HepG2 (cell line): ENCODE data around the gene ANKRD11. TPM values are rescaled to one million over a fixed set of nuclear protein-coding genes. Genes with fewer than 3 reads are reported as not detected.

ENCODE experiments used
- ATAD3A ChIP-seq: sonication (generic); formaldehyde crosslinking; IDR thresholded peaks from 2 replicates; pipeline ENCODE4 v1.4.0; 2020; ENCODE audit warnings: missing genetic modification reagents
- CREB1 ChIP-seq, 2 experiments: fragments of 450-650 bp in 1 of 2; IDR thresholded peaks; 2 replicates each; pipeline ENCODE4 v1.6.1; 2016 to 2017; ENCODE audit warnings: control low read depth in 1 of 2, mild to moderate bottlenecking in 1 of 2, missing compliant biosample characterization in 1 of 2, missing genetic modification characterization in 1 of 2
- ELF1 ChIP-seq: sonication (generic); formaldehyde crosslinking; IDR thresholded peaks from 2 replicates; pipeline ENCODE4 v1.4.0; 2020; ENCODE audit warnings: missing genetic modification reagents
- PAWR ChIP-seq: sonication (generic); formaldehyde crosslinking; IDR thresholded peaks from 2 replicates; pipeline ENCODE4 v1.4.0; 2020; ENCODE audit warnings: missing genetic modification reagents, mild to moderate bottlenecking, borderline replicate concordance
- POLR2A ChIP-seq, 2 experiments: IDR thresholded peaks; 2 replicates each; pipeline ENCODE4 v1.6.1; 2011; ENCODE audit warnings: low read depth in 2 of 2, low read length in 2 of 2, mild to moderate bottlenecking in 1 of 2, moderate library complexity in 1 of 2; ENCODE audit not compliant: insufficient read depth in 1 of 2
- SAP130 ChIP-seq: IDR thresholded peaks from 2 replicates; pipeline ENCODE4 v1.6.1; 2016; ENCODE audit warnings: low read depth
- SMC3 ChIP-seq: IDR thresholded peaks from 2 replicates; pipeline ENCODE4 v1.6.1; 2011; ENCODE audit warnings: low read length, improper control_type of control experiment
- SOX13 ChIP-seq, 3 experiments: fragments of 450-650 bp in 1 of 3; sonication (generic) in 1 of 3; formaldehyde crosslinking in 1 of 3; IDR thresholded peaks in 2 of 3; conservative IDR thresholded peaks in 1 of 3; 2 replicates each; pipeline versions ENCODE4 v1.5.0 to v1.6.1; 2016 to 2020; ENCODE audit warnings: antibody characterized with exemption in 1 of 3, mild to moderate bottlenecking in 1 of 3, missing compliant biosample characterization in 1 of 3, missing genetic modification reagents in 1 of 3, moderate library complexity in 1 of 3
- TEAD3 ChIP-seq: optimal IDR thresholded peaks from 2 replicates; pipeline ENCODE3; 2016; ENCODE audit warnings: borderline replicate concordance
- ZNF17 ChIP-seq: sonication (generic); formaldehyde crosslinking; IDR thresholded peaks from 2 replicates; pipeline ENCODE4 v1.5.0; 2020; ENCODE audit warnings: mild to moderate bottlenecking, missing genetic modification reagents
- ZNF235 ChIP-seq: sonication (generic); formaldehyde crosslinking; IDR thresholded peaks from 2 replicates; pipeline ENCODE4 v1.8.1; 2023; ENCODE audit warnings: mild to moderate bottlenecking, missing genetic modification reagents, borderline replicate concordance
- ZNF331 ChIP-seq: sonication (generic); formaldehyde crosslinking; IDR thresholded peaks from 2 replicates; pipeline ENCODE4 v1.4.0; 2020; ENCODE audit warnings: missing genetic modification reagents
- ZNF569 ChIP-seq: sonication (generic); formaldehyde crosslinking; IDR thresholded peaks from 2 replicates; pipeline ENCODE4 v1.5.0; 2020; ENCODE audit warnings: mild to moderate bottlenecking, missing genetic modification reagents, moderate library complexity, borderline replicate concordance
- ZNF619 ChIP-seq: sonication (generic); formaldehyde crosslinking; IDR thresholded peaks from 2 replicates; pipeline ENCODE4 v1.4.0; 2020; ENCODE audit warnings: mild to moderate bottlenecking, missing genetic modification reagents
- polyA plus RNA-seq, 8 experiments: library from polyadenylated mRNA; depleted of rRNA in 3 of 8; stranded (reverse) in 7 of 8; unstranded in 1 of 8; fragments of >200 nt; fragmentation: Illumina TruSeq in 4 of 8; extraction: Trizol in 4 of 8; gene quantifications; 2 replicates each; pipeline versions ENCODE4 v1.2.1 to v1.2.3, GENCODE V29; 2011 to 2016; ENCODE audit warnings: low read depth in 4 of 8, missing spikeins in 1 of 8, mixed read lengths in 1 of 8; ENCODE audit not compliant: insufficient read depth in 1 of 8
- total RNA-seq, 5 experiments: library from RNA; depleted of rRNA; stranded (reverse); fragments of >200 nt; fragmentation: Illumina TruSeq; extraction: Trizol; gene quantifications; 2 replicates each; pipeline ENCODE4 v1.2.3, GENCODE V29; 2016; ENCODE audit warnings: low read depth in 1 of 5
- TF ChIP-seq, protein P1 (sequence below): sonication (generic); formaldehyde crosslinking; IDR thresholded peaks from 2 replicates; pipeline ENCODE4 v1.4.0; 2020; ENCODE audit warnings: missing genetic modification reagents
- TF ChIP-seq, protein P2 (sequence below): sonication (generic); formaldehyde crosslinking; IDR thresholded peaks from 2 replicates; pipeline ENCODE4 v1.4.0; 2020; ENCODE audit warnings: missing genetic modification reagents, borderline replicate concordance
- TF ChIP-seq, protein P3 (sequence below): sonication (generic); formaldehyde crosslinking; IDR thresholded peaks from 2 replicates; pipeline ENCODE4 v1.5.0; 2020; ENCODE audit warnings: missing genetic modification reagents
- TF ChIP-seq, protein P4 (sequence below): IDR thresholded peaks from 2 replicates; pipeline ENCODE4 v1.6.1; 2016; ENCODE audit warnings: missing compliant biosample characterization, missing genetic modification reagents, borderline replicate concordance
- TF ChIP-seq, protein P5 (sequence below): sonication (generic); formaldehyde crosslinking; IDR thresholded peaks from 2 replicates; pipeline ENCODE4 v1.8.1; 2023; ENCODE audit warnings: mild to moderate bottlenecking, missing genetic modification reagents
- TF ChIP-seq, protein P6 (sequence below): sonication (generic); formaldehyde crosslinking; IDR thresholded peaks from 2 replicates; pipeline ENCODE4 v1.4.0; 2020; ENCODE audit warnings: low read depth, missing genetic modification reagents

The ANKRD11 gene
- total and polyA plus RNA-seq, 2 of the 13 experiments (the other 11 are each of a cell fraction or from before 2014, with no cell fraction given): 21.4 to 38.4 TPM

DNA sequence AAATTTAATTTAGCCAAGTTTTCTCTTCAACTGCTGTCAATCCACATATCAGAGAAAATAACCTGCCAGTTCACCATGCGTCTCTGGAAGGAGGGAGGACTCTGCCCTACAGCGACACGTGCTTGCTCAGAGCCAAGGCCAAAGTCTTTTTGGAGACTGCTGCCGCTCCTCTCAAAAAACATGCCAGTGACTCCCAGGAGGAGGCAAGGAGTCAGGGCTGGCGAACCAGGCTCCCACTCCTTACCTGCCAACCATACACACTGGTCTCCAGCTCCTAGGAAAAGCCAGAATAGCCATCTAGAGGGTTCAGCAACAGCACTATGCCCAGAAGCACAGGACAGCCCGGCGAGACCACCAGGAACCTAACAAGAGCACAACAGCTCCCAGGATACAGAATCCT is 73.0 kb downstream of the ANKRD11 start (continued):
- TF ChIP-seq ZNF17 (CRISPR knock-in tag) (no peak), TEAD3 (peak; percentile 53), ATAD3A (CRISPR knock-in tag) (no peak), ZNF619 (no peak), ELF1 (CRISPR knock-in tag) (0 out of 2 replicates have a peak, but pooled peaks have one; percentile 18), PAWR (CRISPR knock-in tag) (no peak), SOX13 (IDR thresholded peaks at IDR 0.05) (no peak), SOX13 (CRISPR knock-in tag; conservative IDR thresholded peaks at IDR 0.05 in 1 of 2, IDR thresholded peaks at IDR 0.05 in 1 of 2) (peak in 1 of 2 experiments; percentile 47; a peak in 1 of 4 replicates), ZNF569 (CRISPR knock-in tag) (no peak), POLR2A (IDR thresholded peaks at IDR 0.05; ENCODE audit: insufficient read depth in 1 of 2, low read depth in 2 of 2, low read length in 2 of 2) (0 out of 4 replicates have a peak, but pooled peaks of 1 of the 2 experiments have one; percentile 21), CREB1 (IDR thresholded peaks at IDR 0.05) (no peak), CREB1 (CRISPR knock-in tag; IDR thresholded peaks at IDR 0.05) (no peak), SAP130 (peak; percentile 95), ZNF331 (CRISPR knock-in tag) (peak; percentile 26; the same call in 1 of the 2 replicates), ZNF235 (CRISPR knock-in tag) (no peak), SMC3 (no peak)
- TF ChIP-seq, protein P1, sequence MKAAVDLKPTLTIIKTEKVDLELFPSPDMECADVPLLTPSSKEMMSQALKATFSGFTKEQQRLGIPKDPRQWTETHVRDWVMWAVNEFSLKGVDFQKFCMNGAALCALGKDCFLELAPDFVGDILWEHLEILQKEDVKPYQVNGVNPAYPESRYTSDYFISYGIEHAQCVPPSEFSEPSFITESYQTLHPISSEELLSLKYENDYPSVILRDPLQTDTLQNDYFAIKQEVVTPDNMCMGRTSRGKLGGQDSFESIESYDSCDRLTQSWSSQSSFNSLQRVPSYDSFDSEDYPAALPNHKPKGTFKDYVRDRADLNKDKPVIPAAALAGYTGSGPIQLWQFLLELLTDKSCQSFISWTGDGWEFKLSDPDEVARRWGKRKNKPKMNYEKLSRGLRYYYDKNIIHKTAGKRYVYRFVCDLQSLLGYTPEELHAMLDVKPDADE: no peak
- TF ChIP-seq, protein P2, sequence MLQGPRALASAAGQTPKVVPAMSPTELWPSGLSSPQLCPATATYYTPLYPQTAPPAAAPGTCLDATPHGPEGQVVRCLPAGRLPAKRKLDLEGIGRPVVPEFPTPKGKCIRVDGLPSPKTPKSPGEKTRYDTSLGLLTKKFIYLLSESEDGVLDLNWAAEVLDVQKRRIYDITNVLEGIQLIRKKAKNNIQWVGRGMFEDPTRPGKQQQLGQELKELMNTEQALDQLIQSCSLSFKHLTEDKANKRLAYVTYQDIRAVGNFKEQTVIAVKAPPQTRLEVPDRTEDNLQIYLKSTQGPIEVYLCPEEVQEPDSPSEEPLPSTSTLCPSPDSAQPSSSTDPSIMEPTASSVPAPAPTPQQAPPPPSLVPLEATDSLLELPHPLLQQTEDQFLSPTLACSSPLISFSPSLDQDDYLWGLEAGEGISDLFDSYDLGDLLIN (CRISPR knock-in tag): no peak
- TF ChIP-seq, protein P3, sequence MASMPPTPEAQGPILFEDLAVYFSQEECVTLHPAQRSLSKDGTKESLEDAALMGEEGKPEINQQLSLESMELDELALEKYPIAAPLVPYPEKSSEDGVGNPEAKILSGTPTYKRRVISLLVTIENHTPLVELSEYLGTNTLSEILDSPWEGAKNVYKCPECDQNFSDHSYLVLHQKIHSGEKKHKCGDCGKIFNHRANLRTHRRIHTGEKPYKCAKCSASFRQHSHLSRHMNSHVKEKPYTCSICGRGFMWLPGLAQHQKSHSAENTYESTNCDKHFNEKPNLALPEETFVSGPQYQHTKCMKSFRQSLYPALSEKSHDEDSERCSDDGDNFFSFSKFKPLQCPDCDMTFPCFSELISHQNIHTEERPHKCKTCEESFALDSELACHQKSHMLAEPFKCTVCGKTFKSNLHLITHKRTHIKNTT: no peak
- TF ChIP-seq, protein P4, sequence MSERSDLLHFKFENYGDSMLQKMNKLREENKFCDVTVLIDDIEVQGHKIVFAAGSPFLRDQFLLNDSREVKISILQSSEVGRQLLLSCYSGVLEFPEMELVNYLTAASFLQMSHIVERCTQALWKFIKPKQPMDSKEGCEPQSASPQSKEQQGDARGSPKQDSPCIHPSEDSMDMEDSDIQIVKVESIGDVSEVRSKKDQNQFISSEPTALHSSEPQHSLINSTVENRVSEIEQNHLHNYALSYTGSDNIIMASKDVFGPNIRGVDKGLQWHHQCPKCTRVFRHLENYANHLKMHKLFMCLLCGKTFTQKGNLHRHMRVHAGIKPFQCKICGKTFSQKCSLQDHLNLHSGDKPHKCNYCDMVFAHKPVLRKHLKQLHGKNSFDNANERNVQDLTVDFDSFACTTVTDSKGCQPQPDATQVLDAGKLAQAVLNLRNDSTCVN: no peak
- TF ChIP-seq, protein P5, sequence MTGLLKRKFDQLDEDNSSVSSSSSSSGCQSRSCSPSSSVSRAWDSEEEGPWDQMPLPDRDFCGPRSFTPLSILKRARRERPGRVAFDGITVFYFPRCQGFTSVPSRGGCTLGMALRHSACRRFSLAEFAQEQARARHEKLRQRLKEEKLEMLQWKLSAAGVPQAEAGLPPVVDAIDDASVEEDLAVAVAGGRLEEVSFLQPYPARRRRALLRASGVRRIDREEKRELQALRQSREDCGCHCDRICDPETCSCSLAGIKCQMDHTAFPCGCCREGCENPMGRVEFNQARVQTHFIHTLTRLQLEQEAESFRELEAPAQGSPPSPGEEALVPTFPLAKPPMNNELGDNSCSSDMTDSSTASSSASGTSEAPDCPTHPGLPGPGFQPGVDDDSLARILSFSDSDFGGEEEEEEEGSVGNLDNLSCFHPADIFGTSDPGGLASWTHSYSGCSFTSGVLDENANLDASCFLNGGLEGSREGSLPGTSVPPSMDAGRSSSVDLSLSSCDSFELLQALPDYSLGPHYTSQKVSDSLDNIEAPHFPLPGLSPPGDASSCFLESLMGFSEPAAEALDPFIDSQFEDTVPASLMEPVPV (CRISPR knock-in tag): 0 out of 2 replicates have a peak, but pooled peaks have one; percentile 55
- TF ChIP-seq, protein P6, sequence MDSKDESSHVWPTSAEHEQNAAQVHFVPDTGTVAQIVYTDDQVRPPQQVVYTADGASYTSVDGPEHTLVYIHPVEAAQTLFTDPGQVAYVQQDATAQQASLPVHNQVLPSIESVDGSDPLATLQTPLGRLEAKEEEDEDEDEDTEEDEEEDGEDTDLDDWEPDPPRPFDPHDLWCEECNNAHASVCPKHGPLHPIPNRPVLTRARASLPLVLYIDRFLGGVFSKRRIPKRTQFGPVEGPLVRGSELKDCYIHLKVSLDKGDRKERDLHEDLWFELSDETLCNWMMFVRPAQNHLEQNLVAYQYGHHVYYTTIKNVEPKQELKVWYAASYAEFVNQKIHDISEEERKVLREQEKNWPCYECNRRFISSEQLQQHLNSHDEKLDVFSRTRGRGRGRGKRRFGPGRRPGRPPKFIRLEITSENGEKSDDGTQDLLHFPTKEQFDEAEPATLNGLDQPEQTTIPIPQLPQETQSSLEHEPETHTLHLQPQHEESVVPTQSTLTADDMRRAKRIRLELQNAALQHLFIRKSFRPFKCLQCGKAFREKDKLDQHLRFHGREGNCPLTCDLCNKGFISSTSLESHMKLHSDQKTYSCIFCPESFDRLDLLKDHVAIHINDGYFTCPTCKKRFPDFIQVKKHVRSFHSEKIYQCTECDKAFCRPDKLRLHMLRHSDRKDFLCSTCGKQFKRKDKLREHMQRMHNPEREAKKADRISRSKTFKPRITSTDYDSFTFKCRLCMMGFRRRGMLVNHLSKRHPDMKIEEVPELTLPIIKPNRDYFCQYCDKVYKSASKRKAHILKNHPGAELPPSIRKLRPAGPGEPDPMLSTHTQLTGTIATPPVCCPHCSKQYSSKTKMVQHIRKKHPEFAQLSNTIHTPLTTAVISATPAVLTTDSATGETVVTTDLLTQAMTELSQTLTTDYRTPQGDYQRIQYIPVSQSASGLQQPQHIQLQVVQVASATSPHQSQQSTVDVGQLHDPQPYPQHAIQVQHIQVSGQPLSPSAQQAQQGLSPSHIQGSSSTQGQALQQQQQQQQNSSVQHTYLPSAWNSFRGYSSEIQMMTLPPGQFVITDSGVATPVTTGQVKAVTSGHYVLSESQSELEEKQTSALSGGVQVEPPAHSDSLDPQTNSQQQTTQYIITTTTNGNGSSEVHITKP (CRISPR knock-in tag): no peak
